ENCODE data around the gene CDH8. TPM values are rescaled to one million over a fixed set of nuclear protein-coding genes. Genes with fewer than 3 reads are reported as not detected.

CDH8 gene
- total and polyA plus RNA-seq, 2 experiments from 2014 or later: 2.1 to 2.2 TPM

- Histone ChIP-seq H3K9me3 (ENCODE audit: low read depth) (no peaks in the 10 kb centered on the region), H3K9me2 (replicated peaks; ENCODE audit: insufficient read depth) (no peaks in the 10 kb centered on the region), H3K4me3 (no peak overlapping the region), H4K20me1 (ENCODE audit: insufficient read depth, poor library complexity, severe bottlenecking) (no peaks in the 10 kb centered on the region), H3K36me3 (replicated peaks; ENCODE audit: insufficient read depth, low read depth) (no peaks in the 10 kb centered on the region), H3K79me2 (no peaks in the 10 kb centered on the region), H3K27me3 (no peaks in the 10 kb centered on the region), H3K4me2 (no peak overlapping the region), H3K4me1 (ENCODE audit: insufficient read depth) (no peaks in the 10 kb centered on the region), H3K27ac (no peak overlapping the region), H2AFZ (no peak overlapping the region)
- TF ChIP-seq EZH2phosphoT487 (IDR thresholded peaks at IDR 0.05; ENCODE audit: low read depth, severe bottlenecking, unreplicated experiment) (no peak), EZH2 (IDR thresholded peaks at IDR 0.05; ENCODE audit: borderline replicate concordance) (no peak), CTCF (IDR thresholded peaks at IDR 0.05; ENCODE audit: poor library complexity) (no peak)
- 91% methylated on average over 1 of the region's 1 CpG for WGBS (ENCODE audit: low lambda C conversion rate, missing lambda C conversion rate)
- DNase-seq (ENCODE audit: low spot score): no peak
These were observed 127.8 kb downstream of the CDH8 start for GRCh38 chr16:61908426-61908825.

GRCh38 chr16:61901689-61902088 lies 134.5 kb downstream of the CDH8 start:
- Histone ChIP-seq H3K9me2 (replicated peaks; ENCODE audit: insufficient read depth) (no peaks in the 10 kb centered on the region), H3K27me3 (no peaks in the 10 kb centered on the region), H4K20me1 (ENCODE audit: insufficient read depth, poor library complexity, severe bottlenecking) (no peaks in the 10 kb centered on the region), H3K9me3 (ENCODE audit: low read depth) (no peaks in the 10 kb centered on the region), H3K36me3 (replicated peaks; ENCODE audit: insufficient read depth, low read depth) (no peaks in the 10 kb centered on the region), H2AFZ (no peak overlapping the region), H3K79me2 (no peaks in the 10 kb centered on the region), H3K27ac (no peak overlapping the region), H3K4me2 (no peak overlapping the region), H3K4me3 (no peak overlapping the region), H3K4me1 (ENCODE audit: insufficient read depth) (no peaks in the 10 kb centered on the region)
- 90% methylated on average over 1 of the region's 1 CpG for WGBS (ENCODE audit: low lambda C conversion rate, missing lambda C conversion rate)
- TF ChIP-seq EZH2 (IDR thresholded peaks at IDR 0.05; ENCODE audit: borderline replicate concordance) (no peak), EZH2phosphoT487 (IDR thresholded peaks at IDR 0.05; ENCODE audit: low read depth, severe bottlenecking, unreplicated experiment) (no peak), CTCF (IDR thresholded peaks at IDR 0.05; ENCODE audit: poor library complexity) (no peak)
- no peak for DNase-seq (ENCODE audit: low spot score)

- Histone ChIP-seq H3K4me3 (no peak overlapping the region), H3K79me2 (no peaks in the 10 kb centered on the region), H3K4me1 (ENCODE audit: insufficient read depth) (no peaks in the 10 kb centered on the region), H2AFZ (no peak overlapping the region), H3K27me3 (no peaks in the 10 kb centered on the region), H3K9me2 (replicated peaks; ENCODE audit: insufficient read depth) (no peaks in the 10 kb centered on the region), H3K36me3 (replicated peaks; ENCODE audit: insufficient read depth, low read depth) (no peaks in the 10 kb centered on the region), H4K20me1 (ENCODE audit: insufficient read depth, poor library complexity, severe bottlenecking) (no peaks in the 10 kb centered on the region), H3K4me2 (no peak overlapping the region), H3K9me3 (ENCODE audit: low read depth) (no peaks in the 10 kb centered on the region), H3K27ac (no peak overlapping the region)
- WGBS (ENCODE audit: low lambda C conversion rate, missing lambda C conversion rate): 77% methylated on average over 1 of the region's 1 CpG
- TF ChIP-seq EZH2phosphoT487 (IDR thresholded peaks at IDR 0.05; ENCODE audit: low read depth, severe bottlenecking, unreplicated experiment): no peak
- TF ChIP-seq EZH2 (IDR thresholded peaks at IDR 0.05; ENCODE audit: borderline replicate concordance): no peak
- TF ChIP-seq CTCF (IDR thresholded peaks at IDR 0.05; ENCODE audit: poor library complexity): no peak
- DNase-seq (ENCODE audit: low spot score): no peak
These were observed 135.8 kb downstream of the CDH8 start for GRCh38 chr16:61900482-61900881.

- no peaks in the 10 kb centered on the region for H3K9me3 ChIP-seq (ENCODE audit: low read depth)
- no peak for TF ChIP-seq EZH2 (IDR thresholded peaks at IDR 0.05; ENCODE audit: borderline replicate concordance)
- no peak for TF ChIP-seq EZH2phosphoT487 (IDR thresholded peaks at IDR 0.05; ENCODE audit: low read depth, severe bottlenecking, unreplicated experiment)
- no peak for TF ChIP-seq CTCF (IDR thresholded peaks at IDR 0.05; ENCODE audit: poor library complexity)
- H3K4me1 ChIP-seq (ENCODE audit: insufficient read depth): no peaks in the 10 kb centered on the region
- H4K20me1 ChIP-seq (ENCODE audit: insufficient read depth, poor library complexity, severe bottlenecking): no peaks in the 10 kb centered on the region
- H3K79me2 ChIP-seq: no peaks in the 10 kb centered on the region
- H3K4me3 ChIP-seq: no peak overlapping the region
- no peaks in the 10 kb centered on the region for H3K36me3 ChIP-seq (replicated peaks; ENCODE audit: insufficient read depth, low read depth)
- H3K9me2 ChIP-seq (replicated peaks; ENCODE audit: insufficient read depth): no peaks in the 10 kb centered on the region
- H2AFZ ChIP-seq: no peak overlapping the region
- DNase-seq (ENCODE audit: low spot score): no peak
- H3K27ac ChIP-seq: no peak overlapping the region
- H3K27me3 ChIP-seq: no peaks in the 10 kb centered on the region
- 66% methylated on average over 3 of the region's 3 CpGs for WGBS (ENCODE audit: low lambda C conversion rate, missing lambda C conversion rate)
- H3K4me2 ChIP-seq: no peak overlapping the region
These were observed 138.6 kb downstream of the CDH8 start for GRCh38 chr16:61897657-61898056.

Measured in hepatocyte (in vitro differentiated cells).